Left hindlimb (tissue), 1 donor: Measurements from ENCODE around the gene METTL14.

Experiments
- DNase-seq: peaks from one replicate; pipeline ENCODE4 v3.0.0-alpha.2; 2018

The METTL14 gene

GRCh38 chr4:118759481-118759880 lies 74.3 kb downstream of the METTL14 start:
- DNase-seq, result no peak

- no peak for DNase-seq
Observed at GRCh38 chr4:118760092-118760491, 74.9 kb downstream of the METTL14 start.

DNA sequence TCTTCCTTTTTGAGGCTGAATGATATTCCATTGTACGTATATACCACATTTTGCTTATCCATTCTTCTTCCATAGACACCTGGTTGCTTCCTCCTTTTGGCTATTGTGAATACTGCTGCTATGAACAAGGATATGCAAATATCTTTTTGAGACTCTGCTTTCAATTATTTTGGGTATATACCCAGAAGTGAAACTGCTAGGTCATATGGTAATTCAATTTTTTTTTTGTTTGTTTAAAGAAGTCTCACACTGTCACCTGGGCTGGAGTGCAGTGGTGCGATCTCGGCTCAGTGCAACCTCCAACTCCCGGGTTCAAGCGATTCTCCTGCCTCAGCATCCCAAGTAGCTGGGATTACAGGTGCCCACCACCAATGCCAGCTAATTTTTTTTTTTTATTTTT lies 75.3 kb downstream of the METTL14 start:
- DNase-seq, result no peak

DNA sequence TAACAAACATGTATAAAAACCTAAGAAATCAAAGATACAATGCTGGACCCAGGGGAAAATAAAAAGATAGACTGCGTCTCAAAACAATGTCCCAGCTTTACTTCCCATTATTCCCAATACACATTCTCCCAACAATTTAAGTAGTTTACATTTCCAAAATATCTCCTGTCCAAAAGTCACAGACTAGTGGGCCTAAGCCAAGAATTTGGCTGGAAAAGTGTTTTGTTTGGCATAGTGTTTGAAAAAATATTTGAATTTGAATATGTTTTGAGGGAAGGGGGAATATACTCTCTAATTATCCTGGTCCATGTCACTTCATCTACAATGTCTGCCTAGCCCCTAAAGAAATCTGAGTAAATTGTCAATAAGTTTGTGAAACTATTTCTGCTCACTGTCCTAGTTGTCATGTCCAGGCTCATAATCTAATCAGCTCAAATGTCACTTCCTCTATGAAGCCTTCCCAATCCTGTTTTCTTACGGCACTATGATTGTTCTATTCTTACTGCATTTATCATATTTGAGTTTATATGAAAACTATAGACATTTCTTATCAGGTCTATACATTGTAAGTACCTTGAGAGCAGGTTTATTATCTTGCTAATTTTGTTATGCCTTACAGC lies 76.3 kb downstream of the METTL14 start:
- DNase-seq, result no peak

DNA sequence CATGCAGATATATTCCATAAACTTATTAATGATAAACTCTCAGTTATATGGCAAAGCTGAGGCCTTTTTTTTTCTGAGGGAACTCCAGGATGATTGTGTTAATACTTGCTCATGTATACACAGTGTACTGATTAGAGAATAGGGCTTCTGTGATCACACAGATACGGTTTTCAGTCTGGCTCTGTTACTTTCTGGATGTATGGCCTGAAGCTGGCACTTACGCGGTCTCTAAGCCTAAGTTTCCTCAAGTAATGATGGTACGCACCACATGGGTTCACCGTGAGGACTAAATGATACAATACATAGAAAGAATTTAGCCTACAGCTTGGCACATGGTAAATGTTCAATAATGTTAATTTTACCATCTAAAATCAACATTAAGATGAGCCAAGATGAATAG lies 77.0 kb downstream of the METTL14 start:
- DNase-seq, result no peak

DNA sequence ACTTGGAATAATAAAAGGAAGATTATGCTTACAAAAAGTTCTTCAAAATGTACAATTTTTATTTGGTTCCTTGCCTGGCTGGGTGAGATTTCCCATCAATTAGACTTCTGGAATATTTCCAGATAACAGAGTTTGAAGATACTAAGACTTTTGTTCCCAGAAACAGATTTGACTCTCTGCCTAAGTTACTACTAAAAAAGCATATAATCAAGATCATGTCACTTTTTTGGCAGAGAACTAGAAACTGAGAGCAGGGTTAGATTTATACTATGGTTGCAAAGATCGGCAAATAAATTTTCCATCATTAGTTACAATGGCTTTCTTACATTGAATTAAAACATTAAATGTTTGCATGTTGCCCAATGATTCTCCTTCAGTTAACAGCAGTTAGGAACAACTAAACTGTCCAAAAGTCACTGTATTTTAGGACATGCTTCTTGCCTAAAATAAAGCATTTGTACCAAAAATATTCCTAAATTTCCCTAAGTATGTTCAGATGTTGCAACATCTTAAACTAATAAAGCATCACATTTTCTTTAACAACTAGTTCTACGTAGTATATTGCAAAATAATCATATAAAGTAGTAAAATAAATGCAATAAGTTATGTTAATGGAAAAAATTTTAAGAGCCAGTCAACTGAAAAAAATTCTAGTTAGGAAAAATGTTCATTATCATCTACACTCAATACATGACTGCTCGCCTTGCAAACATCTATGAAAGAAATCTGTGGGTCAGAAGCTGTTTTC lies 77.7 kb downstream of the METTL14 start:
- no peak for DNase-seq
